ENCODE data around the gene RNF114.
"Not testable (repeated sequence)": the region's sequence is repeated elsewhere in the genome, so short reads cannot be mapped to it uniquely, and the experiment has no call there.

RNF114 gene

GRCh38 chr20:49957089-49957938, 21.1 kb downstream of the RNF114 start:
- not testable (repeated sequence) for H3K4me3 ChIP-seq (replicated peaks; ENCODE audit: insufficient read depth, low read length); H3K27ac ChIP-seq (replicated peaks); H3K27me3 ChIP-seq (ENCODE audit: insufficient read depth, poor library complexity, severe bottlenecking)
- peak; percentile 32; the same call in 1 of the 2 replicates for TF ChIP-seq POLR2AphosphoS5 (IDR thresholded peaks at IDR 0.05; ENCODE audit: low read depth)
- DNase-seq (ENCODE audit: low read depth in 1 of 2, low spot score in 1 of 2) = peak in 1 of 2 experiments; percentile 83

- TF ChIP-seq REST (IDR thresholded peaks at IDR 0.05; ENCODE audit: insufficient replicate concordance, low read depth) (no peak), POLR2AphosphoS5 (IDR thresholded peaks at IDR 0.05; ENCODE audit: low read depth) (no peak), GABPA (IDR thresholded peaks at IDR 0.05; ENCODE audit: low read depth) (no peak), CTCF (IDR thresholded peaks at IDR 0.05; ENCODE audit: insufficient read depth, low read length) (no peak), SPI1 (IDR thresholded peaks at IDR 0.05; ENCODE audit: borderline replicate concordance, low read depth) (no peak)
- no peaks in the 10 kb centered on the region for H3K27me3 ChIP-seq (ENCODE audit: insufficient read depth, poor library complexity, severe bottlenecking)
- no peak overlapping the region for H3K4me3 ChIP-seq (replicated peaks; ENCODE audit: insufficient read depth, low read length)
- no peak overlapping the region for H3K27ac ChIP-seq (replicated peaks)
- DNase-seq (ENCODE audit: low read depth in 1 of 2, low spot score in 1 of 2) = no peak
These were observed 25.2 kb downstream of the RNF114 start for GRCh38 chr20:49961413-49961812.

GRCh38 chr20:49964964-49965780, 29.0 kb downstream of the RNF114 start:
- peak; percentile 38 to 57 for DNase-seq (ENCODE audit: low read depth in 1 of 2, low spot score in 1 of 2)
- TF ChIP-seq CTCF (IDR thresholded peaks at IDR 0.05; ENCODE audit: insufficient read depth, low read length) (peak; percentile 60), POLR2AphosphoS5 (IDR thresholded peaks at IDR 0.05; ENCODE audit: low read depth) (no peak), GABPA (IDR thresholded peaks at IDR 0.05; ENCODE audit: low read depth) (no peak)
- Histone ChIP-seq H3K27ac (replicated peaks) (no peak overlapping the region), H3K4me3 (replicated peaks; ENCODE audit: insufficient read depth, low read length) (no peak overlapping the region), H3K27me3 (ENCODE audit: insufficient read depth, poor library complexity, severe bottlenecking) (no peaks in the 10 kb centered on the region)

GRCh38 chr20:49965781-49966305, 29.6 kb downstream of the RNF114 start:
- H3K27ac ChIP-seq (replicated peaks) = no peak overlapping the region
- no peaks in the 10 kb centered on the region for H3K27me3 ChIP-seq (ENCODE audit: insufficient read depth, poor library complexity, severe bottlenecking)
- H3K4me3 ChIP-seq (replicated peaks; ENCODE audit: insufficient read depth, low read length) = no peak overlapping the region
- peak in 1 of 2 experiments; percentile 43 for DNase-seq (ENCODE audit: low read depth in 1 of 2, low spot score in 1 of 2)
- TF ChIP-seq SPI1 (IDR thresholded peaks at IDR 0.05; ENCODE audit: borderline replicate concordance, low read depth) = no peak
- TF ChIP-seq CTCF (IDR thresholded peaks at IDR 0.05; ENCODE audit: insufficient read depth, low read length) = no peak
- no peak for TF ChIP-seq POLR2AphosphoS5 (IDR thresholded peaks at IDR 0.05; ENCODE audit: low read depth)
- no peak for TF ChIP-seq REST (IDR thresholded peaks at IDR 0.05; ENCODE audit: insufficient replicate concordance, low read depth)
- no peak for TF ChIP-seq GABPA (IDR thresholded peaks at IDR 0.05; ENCODE audit: low read depth)
